Measurements from ENCODE around the gene PTCD3.
A peak's percentile ranks its signal among the peaks of the same experiment; 100 is the strongest.

The PTCD3 gene

DNA sequence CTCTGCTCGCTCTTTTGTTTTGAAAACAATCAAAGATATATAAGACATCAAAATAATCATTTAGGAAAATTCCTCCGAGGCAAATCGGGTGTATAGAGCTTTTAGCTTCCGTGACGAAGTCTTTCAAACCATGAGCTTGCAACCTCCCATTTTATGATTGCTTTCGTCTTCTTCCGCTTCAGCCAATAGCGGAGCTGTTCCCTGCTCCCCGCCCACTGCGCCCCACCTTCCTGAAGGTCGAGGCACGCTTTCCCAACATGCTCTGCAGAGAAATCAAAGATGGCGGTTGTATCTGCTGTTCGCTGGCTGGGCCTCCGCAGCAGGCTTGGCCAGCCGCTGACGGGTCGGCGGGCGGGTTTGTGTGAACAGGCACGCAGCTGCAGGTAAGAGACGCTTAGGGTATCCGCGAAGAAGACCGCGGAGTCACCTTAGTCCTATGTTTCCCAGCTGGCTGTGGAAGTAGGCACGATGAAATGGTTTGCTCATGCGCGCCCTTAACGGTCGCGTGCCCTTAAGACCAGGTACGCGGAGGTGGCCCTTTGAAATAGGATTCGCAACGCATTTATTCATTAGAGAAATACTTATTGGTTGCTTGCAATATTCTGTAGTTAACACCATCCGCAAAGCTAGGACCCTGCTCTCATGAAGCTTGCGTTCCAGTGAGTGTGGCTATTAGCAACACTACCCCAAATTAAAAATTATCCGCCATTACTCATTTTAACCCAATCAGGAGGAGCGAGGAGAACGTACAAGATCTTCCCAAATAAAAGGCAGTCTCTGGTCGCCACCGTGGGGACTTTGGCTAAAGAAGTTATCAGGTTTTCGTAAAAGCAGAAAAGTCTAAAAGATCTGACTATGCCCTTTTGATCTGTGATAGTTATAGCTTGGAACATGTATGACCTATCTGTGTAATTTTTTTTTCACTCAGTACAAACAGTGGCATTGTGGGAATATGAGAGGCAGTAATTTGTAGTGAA lies at the start of gene PTCD3:
PTCD3 (plus strand) TSS at position 267 of the 977 bp plus-strand sequence; CDS start at position 280, 13 bp downstream.
- Histone ChIP-seq H3K9me3 (ENCODE audit: low read length) (no peaks in the 10 kb centered on the region), H3K4me1 (ENCODE audit: insufficient read depth, low read length) (peaks cover 19% of the 10 kb centered on the region), H3K36me3 (ENCODE audit: insufficient read depth, low read length) (peaks cover 41% of the 10 kb centered on the region), H2AFZ (ENCODE audit: low read depth, low read length) (peak within 1 kb of the TSS; percentile 68), H3K4me3 (ENCODE audit: low read length) (peak within 1 kb of the TSS; percentile 76), H3K27me3 (ENCODE audit: insufficient read depth, low read length) (no peaks in the 10 kb centered on the region)

DNA sequence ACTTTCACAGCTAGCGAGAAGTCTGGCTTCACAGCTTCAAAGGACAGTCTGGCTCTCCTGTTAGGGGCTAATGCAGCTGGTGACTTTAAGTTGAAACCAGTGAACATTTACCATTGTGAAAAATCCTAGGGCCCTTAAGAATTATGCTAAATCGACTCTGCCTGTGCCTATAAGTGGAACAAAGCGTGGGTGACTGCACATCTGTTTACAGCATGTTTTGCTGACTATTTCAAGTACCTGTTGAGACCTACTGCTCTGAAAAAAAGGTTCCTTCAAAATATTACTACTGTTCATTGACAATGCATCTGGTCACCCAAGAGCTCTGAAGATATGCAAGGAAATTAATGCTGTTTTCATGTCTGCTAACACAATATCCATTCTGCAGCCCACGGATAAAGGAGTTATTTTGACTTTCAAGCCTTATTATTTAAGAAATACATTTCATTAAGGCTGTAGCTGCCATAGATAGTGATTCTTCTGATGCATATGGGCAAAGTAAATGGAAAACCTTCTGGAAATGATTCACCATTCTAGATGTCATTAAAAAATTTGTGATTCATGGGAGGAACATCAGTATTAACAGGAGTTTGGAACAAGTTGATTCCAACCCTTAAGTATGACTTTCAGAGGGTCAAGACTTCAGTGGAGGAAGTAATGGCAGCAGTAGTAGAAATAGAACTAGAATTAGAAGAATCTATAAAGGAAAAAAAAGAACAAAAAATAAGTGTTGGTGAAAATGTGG lies 49.3 kb upstream of the PTCD3 start:
- Histone ChIP-seq H2AFZ (ENCODE audit: low read depth, low read length) (no peak overlapping the region), H3K36me3 (ENCODE audit: insufficient read depth, low read length) (peaks cover 65% of the 10 kb centered on the region), H3K4me1 (ENCODE audit: insufficient read depth, low read length) (no peaks in the 10 kb centered on the region), H3K9me3 (ENCODE audit: low read length) (no peaks in the 10 kb centered on the region), H3K4me3 (ENCODE audit: low read length) (no peak overlapping the region), H3K27me3 (ENCODE audit: insufficient read depth, low read length) (no peaks in the 10 kb centered on the region)

DNA sequence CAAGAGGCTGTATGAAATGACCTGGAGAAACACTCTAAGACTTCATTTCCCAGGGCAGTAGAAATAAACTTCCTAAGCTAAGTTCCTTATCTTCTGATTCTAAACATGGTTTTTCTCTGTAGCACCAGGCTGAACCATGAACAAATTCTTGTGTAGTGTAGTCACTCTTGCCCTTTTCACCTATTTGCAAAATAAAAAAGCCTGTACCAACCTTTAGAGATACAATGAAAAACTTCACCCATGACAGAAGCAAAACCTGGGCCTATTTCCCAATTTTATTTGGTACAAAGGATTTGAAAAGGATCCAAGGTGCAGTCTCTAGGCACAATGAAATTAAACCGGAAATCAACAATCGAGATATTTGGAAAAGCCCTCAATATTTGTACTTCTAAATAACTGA lies 44.0 kb upstream of the PTCD3 start:
- Histone ChIP-seq H3K36me3 (ENCODE audit: insufficient read depth, low read length) (peaks cover 78% of the 10 kb centered on the region), H3K27me3 (ENCODE audit: insufficient read depth, low read length) (no peaks in the 10 kb centered on the region), H3K4me3 (ENCODE audit: low read length) (no peak overlapping the region), H3K4me1 (ENCODE audit: insufficient read depth, low read length) (no peaks in the 10 kb centered on the region), H3K9me3 (ENCODE audit: low read length) (peaks cover 20% of the 10 kb centered on the region), H2AFZ (ENCODE audit: low read depth, low read length) (no peak overlapping the region)

DNA sequence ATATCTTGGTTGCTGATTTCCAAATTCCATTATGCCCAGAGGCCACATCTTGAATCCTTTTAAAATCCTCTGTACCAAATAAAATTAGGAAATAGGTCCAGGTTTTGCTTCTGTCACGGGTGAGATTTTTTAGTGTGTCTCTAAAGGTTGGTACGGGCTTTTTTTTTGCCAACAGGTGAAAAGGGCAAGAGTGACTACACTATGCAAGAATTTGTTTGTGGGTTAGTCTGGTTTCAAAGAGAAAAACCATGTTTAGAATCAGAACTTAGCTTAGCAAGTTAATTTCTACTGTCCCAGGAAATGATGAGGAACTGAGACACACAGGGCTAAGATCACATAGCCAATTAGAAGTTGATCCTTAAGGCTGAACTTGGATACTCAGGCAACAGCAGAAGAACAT lies 42.0 kb upstream of the PTCD3 start:
- H3K4me3 ChIP-seq (ENCODE audit: low read length) = no peak overlapping the region
- H3K36me3 ChIP-seq (ENCODE audit: insufficient read depth, low read length) = peaks cover 89% of the 10 kb centered on the region
- no peaks in the 10 kb centered on the region for H3K4me1 ChIP-seq (ENCODE audit: insufficient read depth, low read length)
- H3K27me3 ChIP-seq (ENCODE audit: insufficient read depth, low read length) = no peaks in the 10 kb centered on the region
- H3K9me3 ChIP-seq (ENCODE audit: low read length) = peaks cover 20% of the 10 kb centered on the region
- H2AFZ ChIP-seq (ENCODE audit: low read depth, low read length) = no peak overlapping the region

DNA sequence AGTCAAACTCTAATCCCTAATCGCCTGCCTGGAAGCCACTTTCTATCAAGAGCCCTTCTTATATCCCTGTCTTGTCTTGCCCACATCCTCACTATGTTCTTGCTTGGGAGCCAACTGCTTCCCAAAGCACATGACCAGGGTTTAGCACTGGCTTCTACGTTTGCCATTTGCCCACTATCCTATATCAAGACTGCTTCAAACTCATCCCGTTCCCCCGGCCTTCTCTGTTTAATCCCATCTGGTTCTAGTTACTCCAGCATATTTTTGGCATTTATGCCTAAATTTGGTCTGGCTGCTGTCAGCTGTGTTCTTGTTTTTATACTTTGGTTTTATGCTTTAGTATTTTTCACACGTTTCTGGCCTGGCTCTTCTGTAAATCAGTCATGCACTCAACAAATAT lies 40.5 kb upstream of the PTCD3 start:
- H2AFZ ChIP-seq (ENCODE audit: low read depth, low read length) = no peak overlapping the region
- H3K27me3 ChIP-seq (ENCODE audit: insufficient read depth, low read length) = no peaks in the 10 kb centered on the region
- H3K36me3 ChIP-seq (ENCODE audit: insufficient read depth, low read length) = peaks cover 92% of the 10 kb centered on the region
- H3K9me3 ChIP-seq (ENCODE audit: low read length) = peaks cover 20% of the 10 kb centered on the region
- H3K4me1 ChIP-seq (ENCODE audit: insufficient read depth, low read length) = no peaks in the 10 kb centered on the region
- no peak overlapping the region for H3K4me3 ChIP-seq (ENCODE audit: low read length)

DNA sequence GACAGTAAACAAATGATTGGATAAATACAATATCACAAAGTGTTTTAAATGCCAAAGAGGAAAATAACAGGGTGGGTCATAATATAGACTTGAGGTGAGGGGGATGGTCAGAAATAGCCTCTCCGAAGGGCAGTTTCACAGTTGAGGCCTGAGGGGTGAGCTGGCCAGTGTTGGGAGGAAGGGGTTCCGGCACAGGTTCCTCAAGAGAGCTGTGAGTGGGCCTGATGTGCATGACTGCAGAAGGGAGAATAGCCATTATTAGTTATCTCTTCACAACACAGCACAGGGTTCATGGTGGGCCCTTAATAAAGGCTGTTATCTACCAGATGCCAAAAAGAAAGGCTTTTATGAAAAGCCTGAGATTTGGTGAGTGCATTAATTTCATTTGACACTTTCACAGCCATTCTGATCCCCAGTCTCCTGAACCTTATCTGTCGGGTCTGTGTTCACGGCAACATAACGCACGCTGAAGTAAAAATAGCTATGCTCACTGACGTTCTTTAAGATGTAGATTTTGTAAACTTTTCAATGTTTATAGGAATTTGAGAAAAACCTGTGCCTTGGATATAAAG lies 39.9 kb upstream of the PTCD3 start:
- Histone ChIP-seq H3K4me3 (ENCODE audit: low read length) (no peak overlapping the region), H2AFZ (ENCODE audit: low read depth, low read length) (no peak overlapping the region), H3K4me1 (ENCODE audit: insufficient read depth, low read length) (no peaks in the 10 kb centered on the region), H3K27me3 (ENCODE audit: insufficient read depth, low read length) (no peaks in the 10 kb centered on the region), H3K36me3 (ENCODE audit: insufficient read depth, low read length) (peaks cover 92% of the 10 kb centered on the region), H3K9me3 (ENCODE audit: low read length) (peaks cover 20% of the 10 kb centered on the region)

DNA sequence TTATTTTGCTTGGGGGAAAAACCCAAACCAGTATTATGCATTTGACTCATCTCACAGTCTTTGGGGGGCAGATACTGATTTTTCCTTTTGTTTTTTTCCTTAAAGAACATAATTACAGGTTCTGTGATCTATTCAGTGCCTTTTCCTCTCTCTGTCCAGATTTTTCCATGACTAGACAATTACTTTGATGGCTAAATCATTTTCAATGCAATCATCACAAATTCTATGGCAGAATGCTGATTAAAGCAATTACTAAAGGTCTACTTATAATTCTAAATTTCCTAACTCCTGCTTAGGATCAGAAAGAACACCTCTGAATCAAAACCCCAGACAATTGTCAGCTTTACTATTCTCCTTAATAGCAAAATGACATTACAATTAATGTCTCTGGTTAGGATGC lies 39.1 kb upstream of the PTCD3 start:
- H3K9me3 ChIP-seq (ENCODE audit: low read length) = peaks cover 22% of the 10 kb centered on the region
- H3K4me1 ChIP-seq (ENCODE audit: insufficient read depth, low read length) = no peaks in the 10 kb centered on the region
- peaks cover 94% of the 10 kb centered on the region for H3K36me3 ChIP-seq (ENCODE audit: insufficient read depth, low read length)
- no peak overlapping the region for H3K4me3 ChIP-seq (ENCODE audit: low read length)
- no peak overlapping the region for H2AFZ ChIP-seq (ENCODE audit: low read depth, low read length)
- H3K27me3 ChIP-seq (ENCODE audit: insufficient read depth, low read length) = no peaks in the 10 kb centered on the region

DNA sequence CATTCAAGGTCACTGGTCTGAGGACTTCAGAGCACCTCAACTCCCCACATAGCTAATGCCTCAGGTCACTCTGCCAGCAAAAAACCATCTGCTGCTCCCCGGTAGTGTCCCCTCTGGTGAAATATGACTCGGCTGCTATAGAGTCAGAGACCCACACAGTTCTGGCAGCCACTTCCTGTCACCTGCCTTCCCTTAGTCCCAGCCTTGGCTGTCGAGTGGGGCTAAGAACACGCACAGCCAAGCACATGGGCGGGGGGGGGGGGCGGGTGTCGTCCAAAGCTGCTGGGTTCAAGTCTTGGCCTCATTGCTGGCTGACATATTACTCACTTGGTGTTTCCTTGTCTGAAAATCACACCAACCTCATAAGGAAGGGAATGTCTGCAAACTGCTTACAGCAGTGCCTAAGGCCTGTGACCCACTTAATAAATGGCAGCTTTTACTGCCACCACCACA lies 37.9 kb upstream of the PTCD3 start:
- H3K27me3 ChIP-seq (ENCODE audit: insufficient read depth, low read length) = no peaks in the 10 kb centered on the region
- no peak overlapping the region for H2AFZ ChIP-seq (ENCODE audit: low read depth, low read length)
- no peaks in the 10 kb centered on the region for H3K4me1 ChIP-seq (ENCODE audit: insufficient read depth, low read length)
- H3K4me3 ChIP-seq (ENCODE audit: low read length) = no peak overlapping the region
- H3K9me3 ChIP-seq (ENCODE audit: low read length) = peaks cover 20% of the 10 kb centered on the region
- peaks cover 95% of the 10 kb centered on the region for H3K36me3 ChIP-seq (ENCODE audit: insufficient read depth, low read length)

DNA sequence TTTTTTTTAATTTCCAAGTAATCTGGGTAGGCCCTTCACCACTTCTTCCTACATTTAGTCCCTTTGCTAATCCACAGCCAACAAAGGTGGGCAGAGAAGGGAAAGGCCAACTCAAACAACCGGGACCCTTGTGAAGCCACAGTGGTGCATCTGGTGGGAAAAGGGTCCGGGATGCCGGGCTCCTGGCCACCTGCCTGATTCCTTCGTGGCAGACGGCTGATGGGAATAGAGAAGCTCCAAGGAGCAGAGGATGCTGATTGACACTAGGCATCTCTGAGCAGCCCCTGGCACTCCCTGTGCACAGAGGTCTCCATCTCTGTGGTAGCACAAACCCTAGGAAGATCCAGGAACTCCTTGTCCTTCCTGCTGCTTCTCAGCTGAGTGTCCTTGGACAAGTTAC lies 37.4 kb upstream of the PTCD3 start:
- peaks cover 18% of the 10 kb centered on the region for H3K9me3 ChIP-seq (ENCODE audit: low read length)
- H3K36me3 ChIP-seq (ENCODE audit: insufficient read depth, low read length) = peaks cover 96% of the 10 kb centered on the region

DNA sequence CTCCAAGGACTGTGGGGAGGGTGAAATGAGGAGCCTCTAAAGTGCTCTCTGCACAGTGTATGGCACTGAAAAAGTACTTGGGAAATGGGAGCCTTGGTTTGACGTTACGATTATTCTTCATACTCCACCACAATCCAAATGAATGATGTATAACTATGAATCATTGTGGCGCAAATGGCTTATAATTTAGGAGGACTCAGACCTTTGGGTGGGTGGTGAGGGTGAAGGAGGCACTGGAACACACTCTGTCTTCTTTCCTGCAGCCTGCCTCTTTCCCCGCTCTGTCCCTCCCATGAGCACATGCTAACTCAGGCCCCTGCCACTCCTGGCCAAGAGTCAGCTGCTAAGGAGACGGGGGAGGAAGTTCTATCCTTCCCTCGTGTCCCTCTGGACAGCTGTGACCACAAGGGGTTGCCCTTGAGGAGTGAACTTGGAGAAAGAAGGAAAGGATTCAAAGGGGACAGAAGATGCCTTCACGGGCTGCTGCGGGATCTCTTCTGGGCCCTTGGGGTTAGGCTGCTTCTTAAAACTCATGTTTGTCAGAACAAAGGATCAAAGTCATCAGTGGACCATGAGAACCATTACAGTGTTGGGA lies 36.8 kb upstream of the PTCD3 start:
- Histone ChIP-seq H3K27me3 (ENCODE audit: insufficient read depth, low read length) (no peaks in the 10 kb centered on the region), H3K4me3 (ENCODE audit: low read length) (no peak overlapping the region), H2AFZ (ENCODE audit: low read depth, low read length) (no peak overlapping the region), H3K4me1 (ENCODE audit: insufficient read depth, low read length) (no peaks in the 10 kb centered on the region), H3K9me3 (ENCODE audit: low read length) (peaks cover 12% of the 10 kb centered on the region), H3K36me3 (ENCODE audit: insufficient read depth, low read length) (peaks cover 96% of the 10 kb centered on the region)

More for the DNA sequence above, 37.4 kb upstream of the PTCD3 start:
- no peaks in the 10 kb centered on the region for H3K4me1 ChIP-seq (ENCODE audit: insufficient read depth, low read length)
- no peak overlapping the region for H2AFZ ChIP-seq (ENCODE audit: low read depth, low read length)
- no peak overlapping the region for H3K4me3 ChIP-seq (ENCODE audit: low read length)
- H3K27me3 ChIP-seq (ENCODE audit: insufficient read depth, low read length) = no peaks in the 10 kb centered on the region

DNA sequence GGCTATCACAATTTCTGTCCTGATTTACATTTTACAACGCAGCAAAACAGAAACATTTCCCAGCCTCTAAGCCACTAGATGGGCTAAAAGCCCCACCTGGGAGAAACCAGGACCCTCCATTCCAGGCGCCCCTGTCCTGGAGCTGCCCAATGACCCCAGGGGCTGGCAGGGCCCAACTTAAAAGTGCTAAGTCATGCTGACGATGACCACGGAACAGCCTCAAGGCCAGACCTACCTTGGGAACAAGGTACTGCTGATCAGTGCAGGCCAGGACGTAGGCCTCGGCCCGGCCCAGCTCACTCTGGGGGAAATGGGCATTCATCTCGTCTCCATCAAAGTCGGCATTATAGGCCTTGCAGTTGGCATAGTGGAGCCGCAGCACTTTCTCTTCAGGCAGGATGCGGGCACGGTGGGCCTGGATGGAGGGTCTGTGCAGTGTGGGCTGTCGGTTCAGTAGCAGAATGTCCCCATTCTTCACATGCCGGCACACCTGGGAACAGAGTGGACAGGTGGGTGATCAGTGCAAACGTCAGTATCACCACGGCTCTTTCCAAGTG lies 36.2 kb upstream of the PTCD3 start:
- Histone ChIP-seq H3K9me3 (ENCODE audit: low read length) (peaks cover 7% of the 10 kb centered on the region), H3K36me3 (ENCODE audit: insufficient read depth, low read length) (peaks cover 96% of the 10 kb centered on the region), H2AFZ (ENCODE audit: low read depth, low read length) (no peak overlapping the region), H3K4me3 (ENCODE audit: low read length) (no peak overlapping the region), H3K4me1 (ENCODE audit: insufficient read depth, low read length) (no peaks in the 10 kb centered on the region), H3K27me3 (ENCODE audit: insufficient read depth, low read length) (no peaks in the 10 kb centered on the region)

DNA sequence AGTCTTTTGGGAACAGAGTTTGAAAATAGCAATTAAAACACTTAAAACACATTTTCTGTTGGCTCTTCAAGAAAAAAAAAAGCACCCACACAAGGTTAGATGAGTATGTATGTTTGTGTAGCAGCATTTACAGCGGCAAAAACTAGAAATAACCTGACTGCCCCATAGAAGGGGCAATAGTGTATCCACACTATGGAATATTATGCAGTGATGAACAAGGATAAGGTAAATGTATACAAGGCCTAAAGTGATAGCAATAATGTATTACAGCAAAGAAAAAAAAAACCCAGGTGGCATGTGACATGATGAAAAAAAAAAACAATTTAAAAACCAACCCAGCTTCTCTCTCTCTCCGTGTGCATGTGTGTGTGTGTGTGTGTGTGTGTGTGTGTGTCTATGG lies 35.2 kb upstream of the PTCD3 start:
- no peak overlapping the region for H3K4me3 ChIP-seq (ENCODE audit: low read length)
- H3K27me3 ChIP-seq (ENCODE audit: insufficient read depth, low read length) = no peaks in the 10 kb centered on the region
- H3K36me3 ChIP-seq (ENCODE audit: insufficient read depth, low read length) = peaks cover 93% of the 10 kb centered on the region
- peaks cover 2% of the 10 kb centered on the region for H3K9me3 ChIP-seq (ENCODE audit: low read length)
- no peaks in the 10 kb centered on the region for H3K4me1 ChIP-seq (ENCODE audit: insufficient read depth, low read length)
- no peak overlapping the region for H2AFZ ChIP-seq (ENCODE audit: low read depth, low read length)

Measured in neuron (in vitro differentiated cells).